HepG2 (cell line): ENCODE measurements around the gene GREM1. TPM values are rescaled to one million over a fixed set of nuclear protein-coding genes. Genes with fewer than 3 reads are reported as not detected.

Experiments used
- ATAC-seq: fragments of 200-7000 bp; cut with Tn5 transposase; 3 replicates; pipeline ENCODE4 v1.9.1; 2020; ENCODE audit warnings: mild to moderate bottlenecking, moderate library complexity
- BruUV-seq: library from RNA; stranded (reverse); fragments of 400-500 nt; replicated peaks from 2 replicates; lab custom pipeline; 2021; lab: Mats Ljungman, UMichigan
- CTCF ChIA-PET: fragments of 300-600 bp; formaldehyde crosslinking; extraction: SDS; loops from one replicate; lab custom pipeline; 2021; ENCODE audit warnings: low total read pairs, inconsistent platforms, low intra/inter-chr PET ratio; lab: Yijun Ruan, JAX
- POLR2A ChIA-PET: fragments of 350-600 bp; sonication (Branson Sonifier 250); formaldehyde crosslinking; loops from one replicate; lab custom pipeline; 2020; ENCODE audit warnings: antibody characterized with exemption, inconsistent platforms; lab: Yijun Ruan, JAX
- DNase-seq: peaks from one replicate; pipeline ENCODE4 v3.0.0-alpha.2; 2015; ENCODE audit warnings: low spot score
- FAIRE-seq: peaks from 3 replicates; lab custom pipeline; 2011; peaks lifted over from hg19 to GRCh38; lab: Jason Lieb, UNC
- H2AFZ ChIP-seq: one replicate; pipeline ENCODE4 v1.6.1; 2011; ENCODE audit warnings: low read length, inconsistent platforms
- H3K27ac ChIP-seq: fragments of 300-600 bp; 3 replicates; pipeline ENCODE4 v1.8.0; 2011; ENCODE audit warnings: mixed run types, mild to moderate bottlenecking, mixed read lengths, low read length, inconsistent platforms; ENCODE audit not compliant: insufficient read depth; ENCODE audit errors: extremely low read length
- H3K27me3 ChIP-seq, 2 experiments: fragments of 200-600 bp in 1 of 2; 2 replicates in 1 of 2; 3 replicates in 1 of 2; pipeline versions ENCODE4 v1.6.0 to v1.8.0; 2011; ENCODE audit warnings: low read length in 2 of 2, mild to moderate bottlenecking in 2 of 2, moderate library complexity in 2 of 2, inconsistent platforms in 1 of 2; ENCODE audit not compliant: insufficient read depth in 2 of 2, control insufficient read depth in 1 of 2
- H3K36me3 ChIP-seq, 2 experiments: fragments of 200-600 bp in 1 of 2; replicated peaks in 1 of 2; 2 replicates in 1 of 2; 3 replicates in 1 of 2; pipeline versions ENCODE4 v1.5.1 to v1.8.0; 2011; ENCODE audit warnings: low read length in 2 of 2, inconsistent platforms in 1 of 2; ENCODE audit not compliant: insufficient read depth in 2 of 2, control insufficient read depth in 1 of 2
- H3K4me1 ChIP-seq: 2 replicates; pipeline ENCODE4 v1.5.1; 2012; ENCODE audit warnings: low read length, inconsistent platforms; ENCODE audit not compliant: insufficient read depth
- H3K4me2 ChIP-seq: 2 replicates; pipeline ENCODE4 v1.6.0; 2011; ENCODE audit warnings: low read depth, low read length, inconsistent platforms
- H3K4me3 ChIP-seq, 3 experiments: fragments of 200-600 bp in 1 of 3; sonication (generic), shearing (Covaris generic) in 1 of 3; replicated peaks in 1 of 3; 2 replicates each; pipeline ENCODE4 v1.5.1; 2011 to 2016; ENCODE audit warnings: low read length in 3 of 3, inconsistent platforms in 2 of 3, low read depth in 2 of 3, mild to moderate bottlenecking in 2 of 3, control low read depth in 1 of 3, mixed read lengths in 1 of 3; ENCODE audit not compliant: insufficient read depth in 1 of 3
- H3K79me2 ChIP-seq: one replicate; pipeline ENCODE4 v1.6.1; 2011; ENCODE audit warnings: low read length, inconsistent platforms; ENCODE audit not compliant: insufficient read depth
- H3K9ac ChIP-seq: 2 replicates; pipeline ENCODE4 v1.6.0; 2011; ENCODE audit warnings: mild to moderate bottlenecking, low read depth, low read length, inconsistent platforms; ENCODE audit not compliant: insufficient read depth
- H3K9me3 ChIP-seq: 2 replicates; pipeline ENCODE4 v1.5.1; 2012; ENCODE audit warnings: mild to moderate bottlenecking, low read length
- H4K20me1 ChIP-seq: 2 replicates; pipeline ENCODE4 v1.6.0; 2011; ENCODE audit warnings: inconsistent platforms, mild to moderate bottlenecking, low read length, moderate library complexity; ENCODE audit not compliant: insufficient read depth
- FOSL2 ChIP-seq: sonication (generic); formaldehyde crosslinking; IDR thresholded peaks from 2 replicates; pipeline ENCODE4 v1.4.0; 2020; ENCODE audit warnings: missing genetic modification reagents
- FOXA1 ChIP-seq, 2 experiments: fragments of 450-650 bp in 1 of 2; sonication (generic) in 1 of 2; formaldehyde crosslinking in 1 of 2; IDR thresholded peaks; 2 replicates each; pipeline versions ENCODE4 v1.4.0 to v1.6.1; 2016 to 2020; ENCODE audit warnings: missing genetic modification reagents in 1 of 2
- FOXA3 ChIP-seq: IDR thresholded peaks from 2 replicates; pipeline ENCODE4 v1.6.1; 2016; ENCODE audit warnings: missing genetic modification reagents, missing compliant biosample characterization
- FOXK1 ChIP-seq: sonication (generic); formaldehyde crosslinking; IDR thresholded peaks from 2 replicates; pipeline ENCODE4 v1.4.0; 2020; ENCODE audit warnings: low read depth, missing genetic modification reagents, borderline replicate concordance
- FOXP1 ChIP-seq, 2 experiments: fragments of 450-650 bp in 1 of 2; IDR thresholded peaks; 2 replicates each; pipeline ENCODE4 v1.6.1; 2017 to 2018; ENCODE audit warnings: antibody characterized with exemption in 1 of 2
- MXI1 ChIP-seq: IDR thresholded peaks from 3 replicates; pipeline ENCODE4 v1.6.1; 2012; ENCODE audit warnings: low read depth, low read length, inconsistent platforms, borderline replicate concordance
- NFE2L2 ChIP-seq: fragments of 150-350 bp; IDR thresholded peaks from 2 replicates; pipeline ENCODE4 v1.6.1; 2014; ENCODE audit warnings: low read length
- SKI ChIP-seq: fragments of 450-650 bp; IDR thresholded peaks from one replicate; pipeline ENCODE4 v1.6.1; 2018; ENCODE audit warnings: mild to moderate bottlenecking; ENCODE audit not compliant: partially characterized antibody
- SOX13 ChIP-seq, 3 experiments: fragments of 450-650 bp in 1 of 3; sonication (generic) in 1 of 3; formaldehyde crosslinking in 1 of 3; IDR thresholded peaks in 2 of 3; conservative IDR thresholded peaks in 1 of 3; 2 replicates each; pipeline versions ENCODE4 v1.5.0 to v1.6.1; 2016 to 2020; ENCODE audit warnings: antibody characterized with exemption in 1 of 3, mild to moderate bottlenecking in 1 of 3, missing compliant biosample characterization in 1 of 3, missing genetic modification reagents in 1 of 3, moderate library complexity in 1 of 3
- SOX5 ChIP-seq: IDR thresholded peaks from 2 replicates; pipeline ENCODE4 v1.6.1; 2016; ENCODE audit warnings: borderline replicate concordance
- TBX2 ChIP-seq: sonication (generic); formaldehyde crosslinking; IDR thresholded peaks from 2 replicates; pipeline ENCODE4 v1.5.0; 2020; ENCODE audit warnings: missing genetic modification reagents, mild to moderate bottlenecking, borderline replicate concordance
- TEAD3 ChIP-seq: optimal IDR thresholded peaks from 2 replicates; pipeline ENCODE3; 2016; ENCODE audit warnings: borderline replicate concordance
- ZNF138 ChIP-seq: sonication (generic); formaldehyde crosslinking; IDR thresholded peaks from 2 replicates; pipeline ENCODE4 v1.5.0; 2020; ENCODE audit warnings: mild to moderate bottlenecking, low read depth, missing genetic modification reagents
- ZNF264 ChIP-seq: sonication (generic); formaldehyde crosslinking; IDR thresholded peaks from 2 replicates; pipeline ENCODE4 v1.4.0; 2020; ENCODE audit warnings: missing genetic modification reagents
- ZNF335 ChIP-seq: sonication (generic); formaldehyde crosslinking; IDR thresholded peaks from 2 replicates; pipeline ENCODE4 v1.4.0; 2020; ENCODE audit warnings: missing genetic modification reagents
- WGBS: methylation state at CpG from one replicate; pipeline ENCODE4 v1.1.6; 2017; ENCODE audit warnings: low lambda C conversion rate; 5-methylcytosine and 5-hydroxymethylcytosine counted together
- in situ Hi-C: cut with HindIII; loops from 2 replicates; pipeline ENCODE4 v1.10.0; 2017; ENCODE audit warnings: low pct_unique_long_range_greater_than_20kb; ENCODE audit not compliant: extremely low pct_ligation_motif_present
- intact Hi-C: fragments of 100-400 bp; cut with micrococcal nuclease; formaldehyde crosslinking; loops from one replicate; pipeline ENCODE4 v1.10.0; 2022; ENCODE audit not compliant: unreplicated experiment
- polyA plus RNA-seq, 8 experiments: library from polyadenylated mRNA; depleted of rRNA in 3 of 8; stranded (reverse) in 7 of 8; unstranded in 1 of 8; fragments of >200 nt; fragmentation: Illumina TruSeq in 4 of 8; extraction: Trizol in 4 of 8; gene quantifications; 2 replicates each; pipeline versions ENCODE4 v1.2.1 to v1.2.3, GENCODE V29; 2011 to 2016; ENCODE audit warnings: low read depth in 4 of 8, missing spikeins in 1 of 8, mixed read lengths in 1 of 8; ENCODE audit not compliant: insufficient read depth in 1 of 8
- total RNA-seq, 5 experiments: library from RNA; depleted of rRNA; stranded (reverse); fragments of >200 nt; fragmentation: Illumina TruSeq; extraction: Trizol; gene quantifications; 2 replicates each; pipeline ENCODE4 v1.2.3, GENCODE V29; 2016; ENCODE audit warnings: low read depth in 1 of 5
- TF ChIP-seq, protein P1 (sequence below): sonication (generic); formaldehyde crosslinking; conservative IDR thresholded peaks from 2 replicates; pipeline ENCODE4 v1.4.0; 2020; ENCODE audit warnings: mild to moderate bottlenecking, missing genetic modification reagents, moderate library complexity
- TF ChIP-seq, protein P2 (sequence below): IDR thresholded peaks from 2 replicates; pipeline ENCODE4 v1.4.0; 2020; ENCODE audit warnings: mild to moderate bottlenecking, missing genetic modification reagents

The GREM1 gene
- total and polyA plus RNA-seq, 2 of the 13 experiments (the other 11 are each of a cell fraction or from before 2014, with no cell fraction given): 0.02 to 0.08 TPM

DNA sequence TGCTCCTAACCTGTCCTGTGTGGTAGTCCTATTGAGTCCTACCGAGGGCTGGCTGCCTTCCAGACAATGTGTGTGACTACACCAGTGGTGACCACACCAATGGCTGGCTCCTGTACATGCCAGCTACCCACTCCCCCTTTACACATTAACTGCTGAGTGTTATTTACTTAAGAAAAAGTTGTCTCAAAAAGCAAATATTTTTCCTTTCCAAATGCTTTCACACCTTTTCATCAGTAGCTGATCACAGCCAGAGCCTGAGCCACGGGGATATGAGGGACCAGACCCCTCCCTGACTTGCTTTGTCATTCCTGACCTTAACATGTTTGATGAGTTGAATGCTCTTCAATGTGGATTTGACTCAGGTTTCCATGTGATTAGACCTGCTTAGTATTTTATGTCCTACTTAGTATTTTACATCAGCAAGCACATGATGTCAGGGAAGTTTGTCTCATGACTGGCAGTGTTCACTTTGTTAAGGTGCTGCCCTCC, 29.6 kb upstream of the GREM1 start:
- intact Hi-C loops: no loop called here
- Histone ChIP-seq H3K27me3 (no peaks in the 10 kb centered on the region), H3K9me3 (no peaks in the 10 kb centered on the region), H2AFZ (no peak overlapping the region), H3K27ac (no peak overlapping the region), H3K36me3 (no peaks in the 10 kb centered on the region), H3K4me1 (peaks cover 14% of the 10 kb centered on the region), H3K4me3 (no peak overlapping the region), H3K9ac (no peak overlapping the region), H3K4me2 (no peak overlapping the region), H4K20me1 (no peaks in the 10 kb centered on the region), H3K79me2 (no peaks in the 10 kb centered on the region)
- POLR2A ChIA-PET: interaction anchor here (0.6 to 1.7 kb wide), 3 partner anchors 11 to 21 kb away, joined by 3 to 7 read pairs (median 4); no protein-coding TSS in a partner anchor
- 23% methylated on average over 2 of the region's 2 CpGs for WGBS
- CTCF ChIA-PET: no interaction called here
- BruUV-seq: no TSS peak
- ATAC-seq (peak; percentile 97), DNase-seq (peak; percentile 67), FAIRE-seq (peak; percentile 39)
- in situ Hi-C loops: no loop called here
- TF ChIP-seq ZNF264 (CRISPR knock-in tag) (no peak), FOXA1 (IDR thresholded peaks at IDR 0.05) (no peak), FOXA1 (CRISPR knock-in tag; IDR thresholded peaks at IDR 0.05) (peak; percentile 56), ZNF335 (0 out of 2 replicates have a peak, but pooled peaks have one; percentile 34), TEAD3 (CRISPR knock-in tag) (peak; percentile 47), SOX13 (IDR thresholded peaks at IDR 0.05) (no peak), SOX13 (CRISPR knock-in tag; conservative IDR thresholded peaks at IDR 0.05 in 1 of 2, IDR thresholded peaks at IDR 0.05 in 1 of 2) (peak in 1 of 2 experiments; percentile 12; a peak in 1 of 4 replicates), MXI1 (0 out of 3 replicates have a peak, but pooled peaks have one; percentile 9), FOSL2 (CRISPR knock-in tag) (peak; percentile 64; the same call in 1 of the 2 replicates), FOXA3 (CRISPR knock-in tag) (peak; percentile 64), FOXP1 (IDR thresholded peaks at IDR 0.05) (no peak), FOXP1 (CRISPR knock-in tag; IDR thresholded peaks at IDR 0.05) (0 out of 2 replicates have a peak, but pooled peaks have one; percentile 22), NFE2L2 (0 out of 2 replicates have a peak, but pooled peaks have one; percentile 29), ZNF138 (CRISPR knock-in tag) (no peak), FOXK1 (CRISPR knock-in tag) (0 out of 2 replicates have a peak, but pooled peaks have one; percentile 15), SKI (no peak), SOX5 (CRISPR knock-in tag) (peak; percentile 29; the same call in 1 of the 2 replicates), TBX2 (peak; percentile 72)
- TF ChIP-seq, protein P1, sequence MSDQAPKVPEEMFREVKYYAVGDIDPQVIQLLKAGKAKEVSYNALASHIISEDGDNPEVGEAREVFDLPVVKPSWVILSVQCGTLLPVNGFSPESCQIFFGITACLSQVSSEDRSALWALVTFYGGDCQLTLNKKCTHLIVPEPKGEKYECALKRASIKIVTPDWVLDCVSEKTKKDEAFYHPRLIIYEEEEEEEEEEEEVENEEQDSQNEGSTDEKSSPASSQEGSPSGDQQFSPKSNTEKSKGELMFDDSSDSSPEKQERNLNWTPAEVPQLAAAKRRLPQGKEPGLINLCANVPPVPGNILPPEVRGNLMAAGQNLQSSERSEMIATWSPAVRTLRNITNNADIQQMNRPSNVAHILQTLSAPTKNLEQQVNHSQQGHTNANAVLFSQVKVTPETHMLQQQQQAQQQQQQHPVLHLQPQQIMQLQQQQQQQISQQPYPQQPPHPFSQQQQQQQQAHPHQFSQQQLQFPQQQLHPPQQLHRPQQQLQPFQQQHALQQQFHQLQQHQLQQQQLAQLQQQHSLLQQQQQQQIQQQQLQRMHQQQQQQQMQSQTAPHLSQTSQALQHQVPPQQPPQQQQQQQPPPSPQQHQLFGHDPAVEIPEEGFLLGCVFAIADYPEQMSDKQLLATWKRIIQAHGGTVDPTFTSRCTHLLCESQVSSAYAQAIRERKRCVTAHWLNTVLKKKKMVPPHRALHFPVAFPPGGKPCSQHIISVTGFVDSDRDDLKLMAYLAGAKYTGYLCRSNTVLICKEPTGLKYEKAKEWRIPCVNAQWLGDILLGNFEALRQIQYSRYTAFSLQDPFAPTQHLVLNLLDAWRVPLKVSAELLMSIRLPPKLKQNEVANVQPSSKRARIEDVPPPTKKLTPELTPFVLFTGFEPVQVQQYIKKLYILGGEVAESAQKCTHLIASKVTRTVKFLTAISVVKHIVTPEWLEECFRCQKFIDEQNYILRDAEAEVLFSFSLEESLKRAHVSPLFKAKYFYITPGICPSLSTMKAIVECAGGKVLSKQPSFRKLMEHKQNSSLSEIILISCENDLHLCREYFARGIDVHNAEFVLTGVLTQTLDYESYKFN: 0 out of 2 replicates have a peak, but pooled peaks have one; percentile 25
- TF ChIP-seq, protein P2, sequence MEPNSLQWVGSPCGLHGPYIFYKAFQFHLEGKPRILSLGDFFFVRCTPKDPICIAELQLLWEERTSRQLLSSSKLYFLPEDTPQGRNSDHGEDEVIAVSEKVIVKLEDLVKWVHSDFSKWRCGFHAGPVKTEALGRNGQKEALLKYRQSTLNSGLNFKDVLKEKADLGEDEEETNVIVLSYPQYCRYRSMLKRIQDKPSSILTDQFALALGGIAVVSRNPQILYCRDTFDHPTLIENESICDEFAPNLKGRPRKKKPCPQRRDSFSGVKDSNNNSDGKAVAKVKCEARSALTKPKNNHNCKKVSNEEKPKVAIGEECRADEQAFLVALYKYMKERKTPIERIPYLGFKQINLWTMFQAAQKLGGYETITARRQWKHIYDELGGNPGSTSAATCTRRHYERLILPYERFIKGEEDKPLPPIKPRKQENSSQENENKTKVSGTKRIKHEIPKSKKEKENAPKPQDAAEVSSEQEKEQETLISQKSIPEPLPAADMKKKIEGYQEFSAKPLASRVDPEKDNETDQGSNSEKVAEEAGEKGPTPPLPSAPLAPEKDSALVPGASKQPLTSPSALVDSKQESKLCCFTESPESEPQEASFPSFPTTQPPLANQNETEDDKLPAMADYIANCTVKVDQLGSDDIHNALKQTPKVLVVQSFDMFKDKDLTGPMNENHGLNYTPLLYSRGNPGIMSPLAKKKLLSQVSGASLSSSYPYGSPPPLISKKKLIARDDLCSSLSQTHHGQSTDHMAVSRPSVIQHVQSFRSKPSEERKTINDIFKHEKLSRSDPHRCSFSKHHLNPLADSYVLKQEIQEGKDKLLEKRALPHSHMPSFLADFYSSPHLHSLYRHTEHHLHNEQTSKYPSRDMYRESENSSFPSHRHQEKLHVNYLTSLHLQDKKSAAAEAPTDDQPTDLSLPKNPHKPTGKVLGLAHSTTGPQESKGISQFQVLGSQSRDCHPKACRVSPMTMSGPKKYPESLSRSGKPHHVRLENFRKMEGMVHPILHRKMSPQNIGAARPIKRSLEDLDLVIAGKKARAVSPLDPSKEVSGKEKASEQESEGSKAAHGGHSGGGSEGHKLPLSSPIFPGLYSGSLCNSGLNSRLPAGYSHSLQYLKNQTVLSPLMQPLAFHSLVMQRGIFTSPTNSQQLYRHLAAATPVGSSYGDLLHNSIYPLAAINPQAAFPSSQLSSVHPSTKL (CRISPR knock-in tag): peak; percentile 65
